HepG2 (cell line): ENCODE results near the gene KLHL33. TPM values are rescaled to one million over a fixed set of nuclear protein-coding genes. Genes with fewer than 3 reads are reported as not detected.
A peak's percentile ranks its signal among the peaks of the same experiment; 100 is the strongest.

Experiments
- ATAC-seq: fragments of 200-7000 bp; cut with Tn5 transposase; 3 replicates; pipeline ENCODE4 v1.9.1; 2020; ENCODE audit warnings: mild to moderate bottlenecking, moderate library complexity
- BruUV-seq: library from RNA; stranded (reverse); fragments of 400-500 nt; replicated peaks from 2 replicates; lab custom pipeline; 2021; lab: Mats Ljungman, UMichigan
- CTCF ChIA-PET: fragments of 300-600 bp; formaldehyde crosslinking; extraction: SDS; loops from one replicate; lab custom pipeline; 2021; ENCODE audit warnings: low total read pairs, inconsistent platforms, low intra/inter-chr PET ratio; lab: Yijun Ruan, JAX
- POLR2A ChIA-PET: fragments of 350-600 bp; sonication (Branson Sonifier 250); formaldehyde crosslinking; loops from one replicate; lab custom pipeline; 2020; ENCODE audit warnings: antibody characterized with exemption, inconsistent platforms; lab: Yijun Ruan, JAX
- DNase-seq: peaks from one replicate; pipeline ENCODE4 v3.0.0-alpha.2; 2015; ENCODE audit warnings: low spot score
- FAIRE-seq: peaks from 3 replicates; lab custom pipeline; 2011; peaks lifted over from hg19 to GRCh38; lab: Jason Lieb, UNC
- H2AFZ ChIP-seq: one replicate; pipeline ENCODE4 v1.6.1; 2011; ENCODE audit warnings: low read length, inconsistent platforms
- H3K27ac ChIP-seq: fragments of 300-600 bp; 3 replicates; pipeline ENCODE4 v1.8.0; 2011; ENCODE audit warnings: mixed run types, mild to moderate bottlenecking, mixed read lengths, low read length, inconsistent platforms; ENCODE audit not compliant: insufficient read depth; ENCODE audit errors: extremely low read length
- H3K27me3 ChIP-seq, 2 experiments: fragments of 200-600 bp in 1 of 2; 2 replicates in 1 of 2; 3 replicates in 1 of 2; pipeline versions ENCODE4 v1.6.0 to v1.8.0; 2011; ENCODE audit warnings: low read length in 2 of 2, mild to moderate bottlenecking in 2 of 2, moderate library complexity in 2 of 2, inconsistent platforms in 1 of 2; ENCODE audit not compliant: insufficient read depth in 2 of 2, control insufficient read depth in 1 of 2
- H3K36me3 ChIP-seq, 2 experiments: fragments of 200-600 bp in 1 of 2; replicated peaks in 1 of 2; 2 replicates in 1 of 2; 3 replicates in 1 of 2; pipeline versions ENCODE4 v1.5.1 to v1.8.0; 2011; ENCODE audit warnings: low read length in 2 of 2, inconsistent platforms in 1 of 2; ENCODE audit not compliant: insufficient read depth in 2 of 2, control insufficient read depth in 1 of 2
- H3K4me1 ChIP-seq: 2 replicates; pipeline ENCODE4 v1.5.1; 2012; ENCODE audit warnings: low read length, inconsistent platforms; ENCODE audit not compliant: insufficient read depth
- H3K4me2 ChIP-seq: 2 replicates; pipeline ENCODE4 v1.6.0; 2011; ENCODE audit warnings: low read depth, low read length, inconsistent platforms
- H3K4me3 ChIP-seq, 3 experiments: fragments of 200-600 bp in 1 of 3; sonication (generic), shearing (Covaris generic) in 1 of 3; replicated peaks in 1 of 3; 2 replicates each; pipeline ENCODE4 v1.5.1; 2011 to 2016; ENCODE audit warnings: low read length in 3 of 3, inconsistent platforms in 2 of 3, low read depth in 2 of 3, mild to moderate bottlenecking in 2 of 3, control low read depth in 1 of 3, mixed read lengths in 1 of 3; ENCODE audit not compliant: insufficient read depth in 1 of 3
- H3K79me2 ChIP-seq: one replicate; pipeline ENCODE4 v1.6.1; 2011; ENCODE audit warnings: low read length, inconsistent platforms; ENCODE audit not compliant: insufficient read depth
- H3K9ac ChIP-seq: 2 replicates; pipeline ENCODE4 v1.6.0; 2011; ENCODE audit warnings: mild to moderate bottlenecking, low read depth, low read length, inconsistent platforms; ENCODE audit not compliant: insufficient read depth
- H3K9me3 ChIP-seq: 2 replicates; pipeline ENCODE4 v1.5.1; 2012; ENCODE audit warnings: mild to moderate bottlenecking, low read length
- H4K20me1 ChIP-seq: 2 replicates; pipeline ENCODE4 v1.6.0; 2011; ENCODE audit warnings: inconsistent platforms, mild to moderate bottlenecking, low read length, moderate library complexity; ENCODE audit not compliant: insufficient read depth
- CBX2 ChIP-seq, 2 experiments: fragments of 200-600 bp in 1 of 2; sonication (generic); formaldehyde crosslinking in 1 of 2; IDR thresholded peaks; 2 replicates each; pipeline versions ENCODE4 v1.7.0 to v1.8.1; 2018 to 2022; ENCODE audit warnings: low read depth in 2 of 2, low read length in 1 of 2, mild to moderate bottlenecking in 1 of 2, missing genetic modification reagents in 1 of 2
- EP300 ChIP-seq, 3 experiments: sonication (generic) in 1 of 3; formaldehyde crosslinking in 1 of 3; IDR thresholded peaks; 2 replicates each; pipeline versions ENCODE4 v1.5.1 to v1.6.1; 2011 to 2020; ENCODE audit warnings: low read depth in 2 of 3, low read length in 2 of 3, borderline replicate concordance in 1 of 3, improper control_type of control experiment in 1 of 3, mild to moderate bottlenecking in 1 of 3, missing genetic modification reagents in 1 of 3, moderate library complexity in 1 of 3
- GABPB1 ChIP-seq: IDR thresholded peaks from 2 replicates; pipeline ENCODE4 v1.6.1; 2016; ENCODE audit warnings: mild to moderate bottlenecking, missing genetic modification reagents, moderate library complexity, missing compliant biosample characterization
- MTA3 ChIP-seq: sonication (generic); formaldehyde crosslinking; IDR thresholded peaks from 2 replicates; pipeline ENCODE4 v1.4.0; 2020; ENCODE audit warnings: missing genetic modification reagents
- SAFB2 ChIP-seq: sonication (generic); formaldehyde crosslinking; IDR thresholded peaks from 2 replicates; pipeline ENCODE4 v1.5.1; 2020; ENCODE audit warnings: missing genetic modification reagents, low read depth, mild to moderate bottlenecking, borderline replicate concordance
- TFDP2 ChIP-seq: sonication (generic); formaldehyde crosslinking; IDR thresholded peaks from 2 replicates; pipeline ENCODE4 v1.4.0; 2020; ENCODE audit warnings: missing genetic modification reagents
- TRIM22 ChIP-seq: fragments of 450-650 bp; IDR thresholded peaks from 2 replicates; pipeline ENCODE4 v1.6.1; 2017
- ZNF709 ChIP-seq: sonication (generic); formaldehyde crosslinking; IDR thresholded peaks from 2 replicates; pipeline ENCODE4 v1.5.0; 2020; ENCODE audit warnings: mild to moderate bottlenecking, missing genetic modification reagents
- ZNF839 ChIP-seq: sonication (generic); formaldehyde crosslinking; IDR thresholded peaks from 2 replicates; pipeline ENCODE4 v1.4.0; 2020; ENCODE audit warnings: missing genetic modification reagents, mild to moderate bottlenecking, borderline replicate concordance
- WGBS: methylation state at CpG from one replicate; pipeline ENCODE4 v1.1.6; 2017; ENCODE audit warnings: low lambda C conversion rate; 5-methylcytosine and 5-hydroxymethylcytosine counted together
- in situ Hi-C: cut with HindIII; loops from 2 replicates; pipeline ENCODE4 v1.10.0; 2017; ENCODE audit warnings: low pct_unique_long_range_greater_than_20kb; ENCODE audit not compliant: extremely low pct_ligation_motif_present
- intact Hi-C: fragments of 100-400 bp; cut with micrococcal nuclease; formaldehyde crosslinking; loops from one replicate; pipeline ENCODE4 v1.10.0; 2022; ENCODE audit not compliant: unreplicated experiment
- polyA plus RNA-seq, 8 experiments: library from polyadenylated mRNA; depleted of rRNA in 3 of 8; stranded (reverse) in 7 of 8; unstranded in 1 of 8; fragments of >200 nt; fragmentation: Illumina TruSeq in 4 of 8; extraction: Trizol in 4 of 8; gene quantifications; 2 replicates each; pipeline versions ENCODE4 v1.2.1 to v1.2.3, GENCODE V29; 2011 to 2016; ENCODE audit warnings: low read depth in 4 of 8, missing spikeins in 1 of 8, mixed read lengths in 1 of 8; ENCODE audit not compliant: insufficient read depth in 1 of 8
- total RNA-seq, 5 experiments: library from RNA; depleted of rRNA; stranded (reverse); fragments of >200 nt; fragmentation: Illumina TruSeq; extraction: Trizol; gene quantifications; 2 replicates each; pipeline ENCODE4 v1.2.3, GENCODE V29; 2016; ENCODE audit warnings: low read depth in 1 of 5
- TF ChIP-seq, protein P1 (sequence below): sonication (generic); formaldehyde crosslinking; IDR thresholded peaks from 2 replicates; pipeline ENCODE4 v1.5.0; 2020; ENCODE audit warnings: mild to moderate bottlenecking, missing genetic modification reagents, borderline replicate concordance

Gene KLHL33
- total and polyA plus RNA-seq, 2 of the 13 experiments (the other 11 are each of a cell fraction or from before 2014, with no cell fraction given): not detected

DNA sequence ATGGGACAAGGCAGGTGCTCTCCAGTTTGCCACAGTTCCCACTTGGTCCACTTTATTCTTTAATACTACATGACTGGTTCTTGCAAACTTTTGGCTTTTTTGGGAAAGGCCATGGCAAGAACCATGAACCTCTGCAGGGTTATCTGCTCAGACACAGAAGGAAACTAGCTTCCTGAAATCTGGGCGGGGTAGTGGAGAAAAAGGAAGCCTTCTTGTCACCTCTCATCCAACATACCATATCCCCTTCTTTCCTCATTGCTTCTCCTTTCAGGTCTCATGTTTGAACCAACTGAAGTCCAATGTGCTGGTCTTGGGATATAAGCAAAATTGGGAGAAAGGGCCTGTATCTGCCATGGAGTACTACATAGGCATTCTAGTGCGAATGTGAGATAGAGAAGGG is 5.5 kb upstream of the KLHL33 start (continued):
- TF ChIP-seq, protein P1, sequence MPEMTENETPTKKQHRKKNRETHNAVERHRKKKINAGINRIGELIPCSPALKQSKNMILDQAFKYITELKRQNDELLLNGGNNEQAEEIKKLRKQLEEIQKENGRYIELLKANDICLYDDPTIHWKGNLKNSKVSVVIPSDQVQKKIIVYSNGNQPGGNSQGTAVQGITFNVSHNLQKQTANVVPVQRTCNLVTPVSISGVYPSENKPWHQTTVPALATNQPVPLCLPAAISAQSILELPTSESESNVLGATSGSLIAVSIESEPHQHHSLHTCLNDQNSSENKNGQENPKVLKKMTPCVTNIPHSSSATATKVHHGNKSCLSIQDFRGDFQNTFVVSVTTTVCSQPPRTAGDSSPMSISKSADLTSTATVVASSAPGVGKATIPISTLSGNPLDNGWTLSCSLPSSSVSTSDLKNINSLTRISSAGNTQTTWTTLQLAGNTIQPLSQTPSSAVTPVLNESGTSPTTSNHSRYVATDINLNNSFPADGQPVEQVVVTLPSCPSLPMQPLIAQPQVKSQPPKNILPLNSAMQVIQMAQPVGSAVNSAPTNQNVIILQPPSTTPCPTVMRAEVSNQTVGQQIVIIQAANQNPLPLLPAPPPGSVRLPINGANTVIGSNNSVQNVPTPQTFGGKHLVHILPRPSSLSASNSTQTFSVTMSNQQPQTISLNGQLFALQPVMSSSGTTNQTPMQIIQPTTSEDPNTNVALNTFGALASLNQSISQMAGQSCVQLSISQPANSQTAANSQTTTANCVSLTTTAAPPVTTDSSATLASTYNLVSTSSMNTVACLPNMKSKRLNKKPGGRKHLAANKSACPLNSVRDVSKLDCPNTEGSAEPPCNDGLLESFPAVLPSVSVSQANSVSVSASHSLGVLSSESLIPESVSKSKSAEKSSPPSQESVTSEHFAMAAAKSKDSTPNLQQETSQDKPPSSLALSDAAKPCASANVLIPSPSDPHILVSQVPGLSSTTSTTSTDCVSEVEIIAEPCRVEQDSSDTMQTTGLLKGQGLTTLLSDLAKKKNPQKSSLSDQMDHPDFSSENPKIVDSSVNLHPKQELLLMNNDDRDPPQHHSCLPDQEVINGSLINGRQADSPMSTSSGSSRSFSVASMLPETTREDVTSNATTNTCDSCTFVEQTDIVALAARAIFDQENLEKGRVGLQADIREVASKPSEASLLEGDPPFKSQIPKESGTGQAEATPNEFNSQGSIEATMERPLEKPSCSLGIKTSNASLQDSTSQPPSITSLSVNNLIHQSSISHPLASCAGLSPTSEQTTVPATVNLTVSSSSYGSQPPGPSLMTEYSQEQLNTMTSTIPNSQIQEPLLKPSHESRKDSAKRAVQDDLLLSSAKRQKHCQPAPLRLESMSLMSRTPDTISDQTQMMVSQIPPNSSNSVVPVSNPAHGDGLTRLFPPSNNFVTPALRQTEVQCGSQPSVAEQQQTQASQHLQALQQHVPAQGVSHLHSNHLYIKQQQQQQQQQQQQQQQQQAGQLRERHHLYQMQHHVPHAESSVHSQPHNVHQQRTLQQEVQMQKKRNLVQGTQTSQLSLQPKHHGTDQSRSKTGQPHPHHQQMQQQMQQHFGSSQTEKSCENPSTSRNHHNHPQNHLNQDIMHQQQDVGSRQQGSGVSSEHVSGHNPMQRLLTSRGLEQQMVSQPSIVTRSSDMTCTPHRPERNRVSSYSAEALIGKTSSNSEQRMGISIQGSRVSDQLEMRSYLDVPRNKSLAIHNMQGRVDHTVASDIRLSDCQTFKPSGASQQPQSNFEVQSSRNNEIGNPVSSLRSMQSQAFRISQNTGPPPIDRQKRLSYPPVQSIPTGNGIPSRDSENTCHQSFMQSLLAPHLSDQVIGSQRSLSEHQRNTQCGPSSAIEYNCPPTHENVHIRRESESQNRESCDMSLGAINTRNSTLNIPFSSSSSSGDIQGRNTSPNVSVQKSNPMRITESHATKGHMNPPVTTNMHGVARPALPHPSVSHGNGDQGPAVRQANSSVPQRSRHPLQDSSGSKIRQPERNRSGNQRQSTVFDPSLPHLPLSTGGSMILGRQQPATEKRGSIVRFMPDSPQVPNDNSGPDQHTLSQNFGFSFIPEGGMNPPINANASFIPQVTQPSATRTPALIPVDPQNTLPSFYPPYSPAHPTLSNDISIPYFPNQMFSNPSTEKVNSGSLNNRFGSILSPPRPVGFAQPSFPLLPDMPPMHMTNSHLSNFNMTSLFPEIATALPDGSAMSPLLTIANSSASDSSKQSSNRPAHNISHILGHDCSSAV: no peak
- TF ChIP-seq SAFB2 (CRISPR knock-in tag) (no peak), GABPB1 (CRISPR knock-in tag) (no peak), MTA3 (no peak)
- TF ChIP-seq, all 625 proteins: peak for 0

- H3K36me3 ChIP-seq: peaks cover 0 to 4% of the 10 kb centered on the region in 2 experiments; a peak in 3 of 5 replicates
- no peak overlapping the region for H2AFZ ChIP-seq
- POLR2A ChIA-PET: interaction anchor here (1.3 kb wide), 1 partner anchor 14 kb away, joined by 4 read pairs; the partner anchor contains the start of gene APEX1
- intact Hi-C loops: no loop called here
- peaks cover 18% of the 10 kb centered on the region for H3K4me1 ChIP-seq
- BruUV-seq: no TSS peak
- peaks cover 1 to 9% of the 10 kb centered on the region in 2 experiments; a peak in 2 of 5 replicates for H3K27me3 ChIP-seq
- FAIRE-seq (no peak), DNase-seq (no peak)
- H3K9me3 ChIP-seq: no peaks in the 10 kb centered on the region
- TF ChIP-seq TFDP2 (no peak), EP300 (IDR thresholded peaks at IDR 0.05; ENCODE audit: low read depth in 2 of 2, low read length in 2 of 2) (no peak), EP300 (CRISPR knock-in tag; IDR thresholded peaks at IDR 0.05; ENCODE audit: borderline replicate concordance) (no peak), ZNF709 (no peak), CBX2 (IDR thresholded peaks at IDR 0.05; ENCODE audit: low read depth, low read length) (no peak), CBX2 (CRISPR knock-in tag; IDR thresholded peaks at IDR 0.05; ENCODE audit: low read depth) (no peak), ZNF839 (CRISPR knock-in tag) (no peak), TRIM22 (no peak)
- TF ChIP-seq, all 625 proteins: peak for 0
- Histone ChIP-seq H4K20me1 (no peaks in the 10 kb centered on the region), H3K79me2 (no peaks in the 10 kb centered on the region), H3K9ac (no peak overlapping the region), H3K4me3 (no peak overlapping the region), H3K27ac (no peak overlapping the region), H3K4me2 (no peak overlapping the region)
- 82% methylated on average over 5 of the region's 5 CpGs for WGBS
- ATAC-seq: peak; percentile 22; the same call in 2 of the 3 replicates
- in situ Hi-C loops: no loop called here
- CTCF ChIA-PET: no interaction called here
These were observed 4.9 kb upstream of the KLHL33 start for GRCh38 chr14:20440882-20441281.
